HepG2 (cell line): ENCODE results near the gene ABCG4. TPM values are rescaled to one million over a fixed set of nuclear protein-coding genes. Genes with fewer than 3 reads are reported as not detected.
A peak's percentile ranks its signal among the peaks of the same experiment; 100 is the strongest.

ENCODE experiments used
- ATAC-seq: fragments of 200-7000 bp; cut with Tn5 transposase; 3 replicates; pipeline ENCODE4 v1.9.1; 2020; ENCODE audit warnings: mild to moderate bottlenecking, moderate library complexity
- BruUV-seq: library from RNA; stranded (reverse); fragments of 400-500 nt; replicated peaks from 2 replicates; lab custom pipeline; 2021; lab: Mats Ljungman, UMichigan
- CTCF ChIA-PET: fragments of 300-600 bp; formaldehyde crosslinking; extraction: SDS; loops from one replicate; lab custom pipeline; 2021; ENCODE audit warnings: low total read pairs, inconsistent platforms, low intra/inter-chr PET ratio; lab: Yijun Ruan, JAX
- POLR2A ChIA-PET: fragments of 350-600 bp; sonication (Branson Sonifier 250); formaldehyde crosslinking; loops from one replicate; lab custom pipeline; 2020; ENCODE audit warnings: antibody characterized with exemption, inconsistent platforms; lab: Yijun Ruan, JAX
- DNase-seq: peaks from one replicate; pipeline ENCODE4 v3.0.0-alpha.2; 2015; ENCODE audit warnings: low spot score
- FAIRE-seq: peaks from 3 replicates; lab custom pipeline; 2011; peaks lifted over from hg19 to GRCh38; lab: Jason Lieb, UNC
- H2AFZ ChIP-seq: one replicate; pipeline ENCODE4 v1.6.1; 2011; ENCODE audit warnings: low read length, inconsistent platforms
- H3K27ac ChIP-seq: fragments of 300-600 bp; 3 replicates; pipeline ENCODE4 v1.8.0; 2011; ENCODE audit warnings: mixed run types, mild to moderate bottlenecking, mixed read lengths, low read length, inconsistent platforms; ENCODE audit not compliant: insufficient read depth; ENCODE audit errors: extremely low read length
- H3K27me3 ChIP-seq, 2 experiments: fragments of 200-600 bp in 1 of 2; 2 replicates in 1 of 2; 3 replicates in 1 of 2; pipeline versions ENCODE4 v1.6.0 to v1.8.0; 2011; ENCODE audit warnings: low read length in 2 of 2, mild to moderate bottlenecking in 2 of 2, moderate library complexity in 2 of 2, inconsistent platforms in 1 of 2; ENCODE audit not compliant: insufficient read depth in 2 of 2, control insufficient read depth in 1 of 2
- H3K36me3 ChIP-seq, 2 experiments: fragments of 200-600 bp in 1 of 2; replicated peaks in 1 of 2; 2 replicates in 1 of 2; 3 replicates in 1 of 2; pipeline versions ENCODE4 v1.5.1 to v1.8.0; 2011; ENCODE audit warnings: low read length in 2 of 2, inconsistent platforms in 1 of 2; ENCODE audit not compliant: insufficient read depth in 2 of 2, control insufficient read depth in 1 of 2
- H3K4me1 ChIP-seq: 2 replicates; pipeline ENCODE4 v1.5.1; 2012; ENCODE audit warnings: low read length, inconsistent platforms; ENCODE audit not compliant: insufficient read depth
- H3K4me2 ChIP-seq: 2 replicates; pipeline ENCODE4 v1.6.0; 2011; ENCODE audit warnings: low read depth, low read length, inconsistent platforms
- H3K4me3 ChIP-seq, 3 experiments: fragments of 200-600 bp in 1 of 3; sonication (generic), shearing (Covaris generic) in 1 of 3; replicated peaks in 1 of 3; 2 replicates each; pipeline ENCODE4 v1.5.1; 2011 to 2016; ENCODE audit warnings: low read length in 3 of 3, inconsistent platforms in 2 of 3, low read depth in 2 of 3, mild to moderate bottlenecking in 2 of 3, control low read depth in 1 of 3, mixed read lengths in 1 of 3; ENCODE audit not compliant: insufficient read depth in 1 of 3
- H3K79me2 ChIP-seq: one replicate; pipeline ENCODE4 v1.6.1; 2011; ENCODE audit warnings: low read length, inconsistent platforms; ENCODE audit not compliant: insufficient read depth
- H3K9ac ChIP-seq: 2 replicates; pipeline ENCODE4 v1.6.0; 2011; ENCODE audit warnings: mild to moderate bottlenecking, low read depth, low read length, inconsistent platforms; ENCODE audit not compliant: insufficient read depth
- H3K9me3 ChIP-seq: 2 replicates; pipeline ENCODE4 v1.5.1; 2012; ENCODE audit warnings: mild to moderate bottlenecking, low read length
- H4K20me1 ChIP-seq: 2 replicates; pipeline ENCODE4 v1.6.0; 2011; ENCODE audit warnings: inconsistent platforms, mild to moderate bottlenecking, low read length, moderate library complexity; ENCODE audit not compliant: insufficient read depth
- ATF3 ChIP-seq: sonication (generic); formaldehyde crosslinking; IDR thresholded peaks from 2 replicates; pipeline ENCODE4 v1.4.0; 2020; ENCODE audit warnings: missing genetic modification reagents
- BCL6 ChIP-seq: IDR thresholded peaks from 2 replicates; pipeline ENCODE4 v1.6.1; 2016; ENCODE audit warnings: missing genetic modification reagents, missing compliant biosample characterization
- BHLHE40 ChIP-seq: IDR thresholded peaks from 2 replicates; pipeline ENCODE4 v1.6.1; 2011; ENCODE audit warnings: low read length, improper control_type of control experiment
- ELF3 ChIP-seq: IDR thresholded peaks from 2 replicates; pipeline ENCODE4 v1.6.1; 2016; ENCODE audit warnings: missing genetic modification reagents, missing compliant biosample characterization
- FOXA1 ChIP-seq, 2 experiments: fragments of 450-650 bp in 1 of 2; sonication (generic) in 1 of 2; formaldehyde crosslinking in 1 of 2; IDR thresholded peaks; 2 replicates each; pipeline versions ENCODE4 v1.4.0 to v1.6.1; 2016 to 2020; ENCODE audit warnings: missing genetic modification reagents in 1 of 2
- MTA3 ChIP-seq: sonication (generic); formaldehyde crosslinking; IDR thresholded peaks from 2 replicates; pipeline ENCODE4 v1.4.0; 2020; ENCODE audit warnings: missing genetic modification reagents
- MXI1 ChIP-seq: IDR thresholded peaks from 3 replicates; pipeline ENCODE4 v1.6.1; 2012; ENCODE audit warnings: low read depth, low read length, inconsistent platforms, borderline replicate concordance
- NBN ChIP-seq: fragments of 450-650 bp; conservative IDR thresholded peaks from 2 replicates; pipeline ENCODE4 v1.6.1; 2017
- PAWR ChIP-seq: sonication (generic); formaldehyde crosslinking; IDR thresholded peaks from 2 replicates; pipeline ENCODE4 v1.4.0; 2020; ENCODE audit warnings: missing genetic modification reagents, mild to moderate bottlenecking, borderline replicate concordance
- RAD21 ChIP-seq: fragments of 450-650 bp; formaldehyde crosslinking; IDR thresholded peaks from 2 replicates; pipeline ENCODE4 v1.5.0; 2020; ENCODE audit warnings: mild to moderate bottlenecking
- RAD51 ChIP-seq: fragments of 450-650 bp; IDR thresholded peaks from 2 replicates; pipeline ENCODE4 v1.6.1; 2016; ENCODE audit warnings: borderline replicate concordance
- SPEN ChIP-seq: sonication (generic); formaldehyde crosslinking; IDR thresholded peaks from 2 replicates; pipeline ENCODE4 v1.5.1; 2020; ENCODE audit warnings: low read depth, mild to moderate bottlenecking, missing genetic modification reagents
- STAT6 ChIP-seq: sonication (generic); formaldehyde crosslinking; IDR thresholded peaks from 2 replicates; pipeline ENCODE4 v1.4.0; 2020; ENCODE audit warnings: missing genetic modification reagents, mild to moderate bottlenecking, borderline replicate concordance
- USF2 ChIP-seq, 2 experiments: sonication (generic) in 1 of 2; formaldehyde crosslinking in 1 of 2; IDR thresholded peaks; 2 replicates each; pipeline versions ENCODE4 v1.5.1 to v1.6.1; 2011 to 2020; ENCODE audit warnings: borderline replicate concordance in 1 of 2, low read depth in 1 of 2, low read length in 1 of 2, mild to moderate bottlenecking in 1 of 2, missing genetic modification reagents in 1 of 2, moderate library complexity in 1 of 2
- ZNF891 ChIP-seq: sonication (generic); formaldehyde crosslinking; IDR thresholded peaks from 2 replicates; pipeline ENCODE4 v1.5.0; 2020; ENCODE audit warnings: mild to moderate bottlenecking, missing genetic modification reagents
- WGBS: methylation state at CpG from one replicate; pipeline ENCODE4 v1.1.6; 2017; ENCODE audit warnings: low lambda C conversion rate; 5-methylcytosine and 5-hydroxymethylcytosine counted together
- in situ Hi-C: cut with HindIII; loops from 2 replicates; pipeline ENCODE4 v1.10.0; 2017; ENCODE audit warnings: low pct_unique_long_range_greater_than_20kb; ENCODE audit not compliant: extremely low pct_ligation_motif_present
- intact Hi-C: fragments of 100-400 bp; cut with micrococcal nuclease; formaldehyde crosslinking; loops from one replicate; pipeline ENCODE4 v1.10.0; 2022; ENCODE audit not compliant: unreplicated experiment
- polyA plus RNA-seq, 8 experiments: library from polyadenylated mRNA; depleted of rRNA in 3 of 8; stranded (reverse) in 7 of 8; unstranded in 1 of 8; fragments of >200 nt; fragmentation: Illumina TruSeq in 4 of 8; extraction: Trizol in 4 of 8; gene quantifications; 2 replicates each; pipeline versions ENCODE4 v1.2.1 to v1.2.3, GENCODE V29; 2011 to 2016; ENCODE audit warnings: low read depth in 4 of 8, missing spikeins in 1 of 8, mixed read lengths in 1 of 8; ENCODE audit not compliant: insufficient read depth in 1 of 8
- total RNA-seq, 5 experiments: library from RNA; depleted of rRNA; stranded (reverse); fragments of >200 nt; fragmentation: Illumina TruSeq; extraction: Trizol; gene quantifications; 2 replicates each; pipeline ENCODE4 v1.2.3, GENCODE V29; 2016; ENCODE audit warnings: low read depth in 1 of 5

ABCG4 gene
- total and polyA plus RNA-seq, 2 of the 13 experiments (the other 11 are each of a cell fraction or from before 2014, with no cell fraction given), result not detected

- TF ChIP-seq PAWR (CRISPR knock-in tag), result no peak
- TF ChIP-seq NBN, result no peak
- TF ChIP-seq STAT6 (CRISPR knock-in tag), result no peak
- no peak for TF ChIP-seq ATF3 (CRISPR knock-in tag)
- TF ChIP-seq BCL6 (CRISPR knock-in tag), result no peak
- peak; percentile 11; the same call in 1 of the 3 replicates for TF ChIP-seq MXI1
- TF ChIP-seq RAD21, result peak; percentile 78
- TF ChIP-seq ELF3 (CRISPR knock-in tag), result peak; percentile 55
- no peak for TF ChIP-seq MTA3 (CRISPR knock-in tag)
- no peak for TF ChIP-seq ZNF891 (CRISPR knock-in tag)
Measured at GRCh38 chr11:119196833-119197483, 48.1 kb downstream of the ABCG4 start (continued).

DNA sequence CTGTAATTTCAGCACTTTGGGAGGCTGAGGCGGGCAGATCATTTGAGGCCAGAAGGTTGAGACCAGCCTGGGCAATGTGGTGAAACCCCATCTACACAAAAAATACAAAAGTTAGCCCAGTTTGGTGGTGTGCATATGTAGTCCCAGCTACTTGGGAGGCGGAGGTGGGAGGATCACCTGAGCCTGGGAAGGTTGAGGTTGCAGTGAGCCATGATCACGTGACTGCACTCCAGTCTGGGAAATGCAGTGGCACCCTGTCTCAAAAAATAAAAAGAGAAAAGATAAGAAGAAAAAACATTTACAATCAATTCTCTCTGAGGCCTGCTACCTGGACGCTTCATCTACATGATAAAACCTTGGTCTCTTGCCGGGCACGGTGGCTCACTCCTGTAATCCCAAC is 50.1 kb downstream of the ABCG4 start:
- H2AFZ ChIP-seq, result no peak overlapping the region
- ATAC-seq, result no peak
- no peak overlapping the region for H3K27ac ChIP-seq
- H3K4me1 ChIP-seq, result peaks cover 31% of the 10 kb centered on the region
- ChIA-PET POLR2A (no interaction called here), CTCF (no interaction called here)
- 24% methylated on average over 6 of the region's 6 CpGs for WGBS
- intact Hi-C loops (loop anchor here (5.0 kb wide), 1 partner anchor 92 kb away; the partner anchor contains the start of gene C2CD2L), in situ Hi-C loops (loop anchor here (10.0 kb wide), 1 partner anchor 276 kb away; no protein-coding TSS in a partner anchor)
- H3K36me3 ChIP-seq, result no peaks in the 10 kb centered on the region
- H3K4me2 ChIP-seq, result 0 out of 2 replicates have a peak overlapping the region, but pooled peaks have one; percentile 27
- H3K9me3 ChIP-seq, result no peaks in the 10 kb centered on the region
- no peaks in the 10 kb centered on the region for H4K20me1 ChIP-seq
- no peaks in the 10 kb centered on the region for H3K27me3 ChIP-seq
- TF ChIP-seq RAD51 (peak; percentile 90), BHLHE40 (peak; percentile 33; the same call in 1 of the 2 replicates), USF2 (IDR thresholded peaks at IDR 0.05; ENCODE audit: low read depth, low read length) (peak; percentile 80), USF2 (CRISPR knock-in tag; IDR thresholded peaks at IDR 0.05; ENCODE audit: borderline replicate concordance) (peak; percentile 72; the same call in 1 of the 2 replicates), SPEN (CRISPR knock-in tag) (no peak), FOXA1 (IDR thresholded peaks at IDR 0.05) (no peak), FOXA1 (CRISPR knock-in tag; IDR thresholded peaks at IDR 0.05) (no peak)
- H3K4me3 ChIP-seq, result no peak overlapping the region
- no peak for FAIRE-seq
- no peak for DNase-seq
- no peaks in the 10 kb centered on the region for H3K79me2 ChIP-seq
- BruUV-seq, result no TSS peak
- H3K9ac ChIP-seq, result no peak overlapping the region
